Urinary bladder (tissue), 4 donors: ENCODE measurements around the gene CLSTN2. TPM values are rescaled to one million over a fixed set of nuclear protein-coding genes. Genes with fewer than 3 reads are reported as not detected.

Experiments used
- DNase-seq: peaks from one replicate; pipeline ENCODE4 v3.0.0-alpha.2; 2015; ENCODE audit errors: extremely low spot score
- H3K27ac ChIP-seq: one replicate; pipeline ENCODE4 v1.5.1; 2013; ENCODE audit warnings: low read depth, mild to moderate bottlenecking, moderate library complexity
- H3K36me3 ChIP-seq: one replicate; pipeline ENCODE4 v1.6.1; 2013; ENCODE audit warnings: mild to moderate bottlenecking, moderate library complexity; ENCODE audit not compliant: insufficient read depth
- H3K4me1 ChIP-seq: one replicate; pipeline ENCODE4 v1.6.1; 2013; ENCODE audit warnings: mild to moderate bottlenecking, moderate library complexity; ENCODE audit not compliant: insufficient read depth
- H3K4me3 ChIP-seq: one replicate; pipeline ENCODE4 v1.5.1; 2013; ENCODE audit warnings: low read depth, low read length
- WGBS: extraction: QIAGEN DNeasy Blood & Tissue Kit; methylation state at CpG from one replicate; pipeline ENCODE4 v1.1.7; 2013; 5-methylcytosine and 5-hydroxymethylcytosine counted together
- polyA plus RNA-seq: library from polyadenylated mRNA; stranded (reverse); fragments of 200-250 nt; gene quantifications from one replicate; pipeline ENCODE4 v1.2.3, GENCODE V29; 2013
- total RNA-seq: library from RNA; depleted of rRNA; stranded (reverse); fragments of >200 nt; gene quantifications from one replicate; pipeline ENCODE4 v1.2.3, GENCODE V29; 2014
- donor health status: healthy with polysubstance abuse.
- donor health status: healthy.

The CLSTN2 gene
- total and polyA plus RNA-seq, 2 donors, result 1.1 to 4.9 TPM

GRCh38 chr3:140203510-140203909, 268.5 kb downstream of the CLSTN2 start:
- no peak overlapping the region for H3K27ac ChIP-seq
- H3K4me1 ChIP-seq, result no peaks in the 10 kb centered on the region
- H3K36me3 ChIP-seq, result no peaks in the 10 kb centered on the region
- no peak overlapping the region for H3K4me3 ChIP-seq
- WGBS, result 51% methylated on average over 4 of the region's 4 CpGs
- no peak for DNase-seq

- 47% methylated on average over 5 of the region's 5 CpGs for WGBS
Measured at GRCh38 chr3:140204271-140204984, 269.4 kb downstream of the CLSTN2 start.

GRCh38 chr3:140205598-140205997, 270.6 kb downstream of the CLSTN2 start:
- WGBS, result 79% methylated on average over 4 of the region's 4 CpGs
- no peak for DNase-seq
- Histone ChIP-seq H3K36me3 (no peaks in the 10 kb centered on the region), H3K27ac (no peak overlapping the region), H3K4me3 (no peak overlapping the region), H3K4me1 (no peaks in the 10 kb centered on the region)

More at GRCh38 chr3:140204271-140204984, 269.4 kb downstream of the CLSTN2 start:
- DNase-seq, result no peak
- Histone ChIP-seq H3K36me3 (no peaks in the 10 kb centered on the region), H3K4me1 (no peaks in the 10 kb centered on the region), H3K4me3 (no peak overlapping the region), H3K27ac (no peak overlapping the region)

GRCh38 chr3:140206196-140207040, 271.4 kb downstream of the CLSTN2 start:
- H3K36me3 ChIP-seq, result no peaks in the 10 kb centered on the region
- 23% methylated on average over 4 of the region's 4 CpGs for WGBS
- H3K4me1 ChIP-seq, result no peaks in the 10 kb centered on the region
- H3K27ac ChIP-seq, result no peak overlapping the region
- no peak for DNase-seq
- no peak overlapping the region for H3K4me3 ChIP-seq

GRCh38 chr3:140207541-140207940, 272.6 kb downstream of the CLSTN2 start:
- no peaks in the 10 kb centered on the region for H3K4me1 ChIP-seq
- no peak overlapping the region for H3K4me3 ChIP-seq
- no peak for DNase-seq
- no peaks in the 10 kb centered on the region for H3K36me3 ChIP-seq
- 69% methylated on average over 2 of the region's 2 CpGs for WGBS
- no peak overlapping the region for H3K27ac ChIP-seq

- H3K36me3 ChIP-seq, result no peaks in the 10 kb centered on the region
- no peak overlapping the region for H3K4me3 ChIP-seq
- H3K27ac ChIP-seq, result no peak overlapping the region
- H3K4me1 ChIP-seq, result no peaks in the 10 kb centered on the region
- no peak for DNase-seq
- WGBS, result 68% methylated on average over 6 of the region's 6 CpGs
Measured at GRCh38 chr3:140216249-140216648, 281.3 kb downstream of the CLSTN2 start.

GRCh38 chr3:140219291-140219690, 284.3 kb downstream of the CLSTN2 start:
- Histone ChIP-seq H3K4me1 (no peaks in the 10 kb centered on the region), H3K4me3 (no peak overlapping the region), H3K36me3 (no peaks in the 10 kb centered on the region), H3K27ac (no peak overlapping the region)
- no peak for DNase-seq
- 81% methylated on average over 11 of the region's 11 CpGs for WGBS

- H3K4me3 ChIP-seq, result no peak overlapping the region
- no peak overlapping the region for H3K27ac ChIP-seq
- no peak for DNase-seq
- 84% methylated on average over 2 of the region's 2 CpGs for WGBS
- H3K36me3 ChIP-seq, result no peaks in the 10 kb centered on the region
- H3K4me1 ChIP-seq, result no peaks in the 10 kb centered on the region
Measured at GRCh38 chr3:140219923-140220452, 285.0 kb downstream of the CLSTN2 start.

GRCh38 chr3:140223197-140223596, 288.2 kb downstream of the CLSTN2 start:
- Histone ChIP-seq H3K4me1 (no peaks in the 10 kb centered on the region), H3K27ac (no peak overlapping the region), H3K36me3 (no peaks in the 10 kb centered on the region), H3K4me3 (no peak overlapping the region)
- 83% methylated on average over 4 of the region's 4 CpGs for WGBS
- no peak for DNase-seq

GRCh38 chr3:140223631-140224030, 288.6 kb downstream of the CLSTN2 start:
- 58% methylated on average over 2 of the region's 2 CpGs for WGBS
- no peak overlapping the region for H3K27ac ChIP-seq
- H3K36me3 ChIP-seq, result no peaks in the 10 kb centered on the region
- no peaks in the 10 kb centered on the region for H3K4me1 ChIP-seq
- H3K4me3 ChIP-seq, result no peak overlapping the region
- peak; percentile 25 for DNase-seq

- WGBS, result 51% methylated on average over 1 of the region's 1 CpG
- DNase-seq, result no peak
- Histone ChIP-seq H3K27ac (no peak overlapping the region), H3K36me3 (no peaks in the 10 kb centered on the region), H3K4me3 (no peak overlapping the region), H3K4me1 (no peaks in the 10 kb centered on the region)
Measured at GRCh38 chr3:140224307-140224706, 289.3 kb downstream of the CLSTN2 start.

- no peaks in the 10 kb centered on the region for H3K4me1 ChIP-seq
- no peak overlapping the region for H3K27ac ChIP-seq
- H3K4me3 ChIP-seq, result no peak overlapping the region
- H3K36me3 ChIP-seq, result no peaks in the 10 kb centered on the region
- no peak for DNase-seq
Measured at GRCh38 chr3:140225996-140226395, 291.0 kb downstream of the CLSTN2 start.

GRCh38 chr3:140233702-140234101, 298.7 kb downstream of the CLSTN2 start:
- no peak for DNase-seq

GRCh38 chr3:140234256-140234655, 299.3 kb downstream of the CLSTN2 start:
- DNase-seq, result no peak
- Histone ChIP-seq H3K4me1 (no peaks in the 10 kb centered on the region), H3K4me3 (no peak overlapping the region), H3K27ac (no peak overlapping the region), H3K36me3 (no peaks in the 10 kb centered on the region)
- 60% methylated on average over 4 of the region's 4 CpGs for WGBS

More at GRCh38 chr3:140233702-140234101, 298.7 kb downstream of the CLSTN2 start:
- H3K4me1 ChIP-seq, result no peaks in the 10 kb centered on the region
- no peak overlapping the region for H3K27ac ChIP-seq
- H3K36me3 ChIP-seq, result no peaks in the 10 kb centered on the region
- WGBS, result 34% methylated on average over 1 of the region's 1 CpG
- H3K4me3 ChIP-seq, result no peak overlapping the region
